ENCODE results near the gene EVI5L. TPM values are rescaled to one million over a fixed set of nuclear protein-coding genes. Genes with fewer than 3 reads are reported as not detected.

EVI5L gene
- total and polyA plus RNA-seq, 2 donors (not counting 3 experiments of a cell fraction or from before 2014, with no cell fraction given): 11.9 to 13.5 TPM

DNA sequence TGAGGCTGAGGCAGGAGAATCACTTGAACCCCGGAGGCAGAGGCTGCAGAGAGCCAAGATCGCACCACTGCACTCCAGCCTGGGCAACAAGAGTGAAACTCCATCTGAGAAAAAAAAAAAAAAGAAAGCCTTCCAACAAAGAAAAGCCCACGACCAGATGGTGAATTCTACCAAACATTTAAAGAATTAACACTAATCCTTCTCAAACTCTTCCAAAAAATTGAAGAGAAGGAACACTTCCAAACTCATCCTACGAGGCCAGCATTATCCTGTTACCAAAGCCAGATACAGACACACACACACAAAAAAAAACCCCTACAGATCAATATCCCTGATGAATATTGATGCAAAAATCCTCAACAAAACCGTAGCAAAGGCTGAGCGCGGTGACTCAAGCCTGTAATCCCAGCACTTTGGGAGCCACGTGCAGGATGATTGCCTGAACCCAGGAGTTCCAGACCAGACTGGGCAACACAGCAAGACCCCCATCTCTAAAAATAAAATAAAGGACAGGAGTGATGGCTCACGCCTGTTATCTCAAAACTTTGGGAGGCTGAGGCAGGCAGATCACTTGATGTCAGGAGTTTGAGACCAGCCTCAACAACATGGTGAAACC, 6.2 kb upstream of the EVI5L start:
- no peak overlapping the region for H2AFZ ChIP-seq (ENCODE audit: low read depth, low read length)
- no TSS peak for BruUV-seq (replicated peaks)
- no peak for DNase-seq (ENCODE audit: low read depth, low spot score)
- H3K27me3 ChIP-seq (ENCODE audit: control insufficient read depth in 2 of 2, insufficient read depth in 2 of 2, low read length in 2 of 2): peaks cover 0 to 3% of the 10 kb centered on the region in 2 experiments
- dilution Hi-C loops (cut with MboI; ENCODE audit: extremely low pct_ligation_motif_present, low sequenced_read_pairs): no loop called here
- no peaks in the 10 kb centered on the region for H3K79me2 ChIP-seq (ENCODE audit: control insufficient read depth, insufficient read depth, low read length)
- H3K9me1 ChIP-seq (replicated peaks; ENCODE audit: control insufficient read depth, extremely low read depth, insufficient read depth, low read length): no peaks in the 10 kb centered on the region
- H4K20me1 ChIP-seq (replicated peaks; ENCODE audit: control insufficient read depth, extremely low read depth, insufficient read depth, low read length): no peaks in the 10 kb centered on the region
- H3K27ac ChIP-seq (ENCODE audit: insufficient read depth, low read depth, low read length): no peak overlapping the region
- no peaks in the 10 kb centered on the region for H3K4me1 ChIP-seq (ENCODE audit: control insufficient read depth, extremely low read depth, insufficient read depth, low read length)
- no peak overlapping the region for H3K4me3 ChIP-seq (replicated peaks in 1 of 3; ENCODE audit: insufficient read depth in 1 of 3, low read depth in 1 of 3, low read length in 3 of 3)
- ChIA-PET CTCF (no interaction called here), POLR2A (no interaction called here)
- H3K9ac ChIP-seq (replicated peaks; ENCODE audit: extremely low read depth, insufficient read depth, low read length): no peak overlapping the region
- no peaks in the 10 kb centered on the region for H3K9me3 ChIP-seq (replicated peaks; ENCODE audit: control insufficient read depth, insufficient read depth, low read length)
- FAIRE-seq: no peak
- TF ChIP-seq POLR2A (IDR thresholded peaks at IDR 0.05; ENCODE audit: low read depth, low read length) (no peak), GATA2 (IDR thresholded peaks at IDR 0.05; ENCODE audit: insufficient read depth, insufficient read length, low read depth, low read length) (no peak), POLR2AphosphoS5 (IDR thresholded peaks at IDR 0.05; ENCODE audit: insufficient read depth, low read depth, low read length) (no peak), MYC (IDR thresholded peaks at IDR 0.05; ENCODE audit: low read depth, low read length) (no peak), JUN (IDR thresholded peaks at IDR 0.05; ENCODE audit: borderline replicate concordance, insufficient read depth, insufficient read length, low read depth) (no peak), FOS (IDR thresholded peaks at IDR 0.05; ENCODE audit: borderline replicate concordance, insufficient read depth, low read length) (no peak), EZH2 (IDR thresholded peaks at IDR 0.05; ENCODE audit: borderline replicate concordance, low read depth, low read length, severe bottlenecking) (no peak)
- TF ChIP-seq, protein P1, sequence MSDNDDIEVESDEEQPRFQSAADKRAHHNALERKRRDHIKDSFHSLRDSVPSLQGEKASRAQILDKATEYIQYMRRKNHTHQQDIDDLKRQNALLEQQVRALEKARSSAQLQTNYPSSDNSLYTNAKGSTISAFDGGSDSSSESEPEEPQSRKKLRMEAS (IDR thresholded peaks at IDR 0.05; ENCODE audit: insufficient read depth, insufficient read length): no peak
- TF ChIP-seq, protein P2, sequence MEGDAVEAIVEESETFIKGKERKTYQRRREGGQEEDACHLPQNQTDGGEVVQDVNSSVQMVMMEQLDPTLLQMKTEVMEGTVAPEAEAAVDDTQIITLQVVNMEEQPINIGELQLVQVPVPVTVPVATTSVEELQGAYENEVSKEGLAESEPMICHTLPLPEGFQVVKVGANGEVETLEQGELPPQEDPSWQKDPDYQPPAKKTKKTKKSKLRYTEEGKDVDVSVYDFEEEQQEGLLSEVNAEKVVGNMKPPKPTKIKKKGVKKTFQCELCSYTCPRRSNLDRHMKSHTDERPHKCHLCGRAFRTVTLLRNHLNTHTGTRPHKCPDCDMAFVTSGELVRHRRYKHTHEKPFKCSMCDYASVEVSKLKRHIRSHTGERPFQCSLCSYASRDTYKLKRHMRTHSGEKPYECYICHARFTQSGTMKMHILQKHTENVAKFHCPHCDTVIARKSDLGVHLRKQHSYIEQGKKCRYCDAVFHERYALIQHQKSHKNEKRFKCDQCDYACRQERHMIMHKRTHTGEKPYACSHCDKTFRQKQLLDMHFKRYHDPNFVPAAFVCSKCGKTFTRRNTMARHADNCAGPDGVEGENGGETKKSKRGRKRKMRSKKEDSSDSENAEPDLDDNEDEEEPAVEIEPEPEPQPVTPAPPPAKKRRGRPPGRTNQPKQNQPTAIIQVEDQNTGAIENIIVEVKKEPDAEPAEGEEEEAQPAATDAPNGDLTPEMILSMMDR (IDR thresholded peaks at IDR 0.05; ENCODE audit: extremely low read depth in 1 of 2, insufficient read depth in 1 of 2, low read depth in 1 of 2, low read length in 2 of 2): no peak
- no peaks in the 10 kb centered on the region for H3K36me3 ChIP-seq (ENCODE audit: control insufficient read depth in 2 of 2, extremely low read depth in 1 of 2, insufficient read depth in 2 of 2, low read length in 2 of 2)
- no peak overlapping the region for H3K4me2 ChIP-seq (ENCODE audit: insufficient read depth, low read length)
- intact Hi-C loops (cut with micrococcal nuclease): no loop called here

All from endothelial cell of umbilical vein (primary cell).